ENCODE measurements around the gene ATG10.
"Not testable (repeated sequence)": the region's sequence is repeated elsewhere in the genome, so short reads cannot be mapped to it uniquely, and the experiment has no call there.

- not testable (repeated sequence) for TF ChIP-seq RFX5 (IDR thresholded peaks at IDR 0.05; ENCODE audit: low read length); CHD2 (IDR thresholded peaks at IDR 0.05; ENCODE audit: low read length, partially characterized antibody); CTCF (IDR thresholded peaks at IDR 0.05); EZH2phosphoT487 (IDR thresholded peaks at IDR 0.05; ENCODE audit: borderline replicate concordance, low read depth); RCOR1 (IDR thresholded peaks at IDR 0.05; ENCODE audit: low read length); EP300 (IDR thresholded peaks at IDR 0.05; ENCODE audit: borderline replicate concordance in 1 of 2, low read depth in 1 of 2, low read length in 1 of 2); REST (IDR thresholded peaks at IDR 0.05; ENCODE audit: low read depth, low read length); YY1 (IDR thresholded peaks at IDR 0.05; ENCODE audit: low read depth); GABPA (IDR thresholded peaks at IDR 0.05; ENCODE audit: low read depth); FOXM1 (IDR thresholded peaks at IDR 0.05; ENCODE audit: low read depth)
- TF ChIP-seq, protein P1, sequence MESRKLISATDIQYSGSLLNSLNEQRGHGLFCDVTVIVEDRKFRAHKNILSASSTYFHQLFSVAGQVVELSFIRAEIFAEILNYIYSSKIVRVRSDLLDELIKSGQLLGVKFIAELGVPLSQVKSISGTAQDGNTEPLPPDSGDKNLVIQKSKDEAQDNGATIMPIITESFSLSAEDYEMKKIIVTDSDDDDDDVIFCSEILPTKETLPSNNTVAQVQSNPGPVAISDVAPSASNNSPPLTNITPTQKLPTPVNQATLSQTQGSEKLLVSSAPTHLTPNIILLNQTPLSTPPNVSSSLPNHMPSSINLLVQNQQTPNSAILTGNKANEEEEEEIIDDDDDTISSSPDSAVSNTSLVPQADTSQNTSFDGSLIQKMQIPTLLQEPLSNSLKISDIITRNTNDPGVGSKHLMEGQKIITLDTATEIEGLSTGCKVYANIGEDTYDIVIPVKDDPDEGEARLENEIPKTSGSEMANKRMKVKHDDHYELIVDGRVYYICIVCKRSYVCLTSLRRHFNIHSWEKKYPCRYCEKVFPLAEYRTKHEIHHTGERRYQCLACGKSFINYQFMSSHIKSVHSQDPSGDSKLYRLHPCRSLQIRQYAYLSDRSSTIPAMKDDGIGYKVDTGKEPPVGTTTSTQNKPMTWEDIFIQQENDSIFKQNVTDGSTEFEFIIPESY (IDR thresholded peaks at IDR 0.05; ENCODE audit: borderline replicate concordance, low read depth): not testable (repeated sequence)
These were observed 295.6 kb downstream of the ATG10 start for GRCh38 chr5:82267297-82267933.
